Mammary epithelial cell (primary cell): ENCODE data around the gene ARL5C.

Source experiments
- CTCF ChIP-seq, 2 donors: IDR thresholded peaks in 1 of 2; conservative IDR thresholded peaks in 1 of 2; 2 replicates each; pipeline ENCODE4 v1.5.1; 2011 to 2012; ENCODE audit warnings: inconsistent platforms in 2 of 2, low read length in 2 of 2, mild to moderate bottlenecking in 2 of 2, control low read depth in 1 of 2, low read depth in 1 of 2; ENCODE audit not compliant: insufficient read depth in 1 of 2; ENCODE audit errors: extremely low read depth in 1 of 2
- EZH2 ChIP-seq: IDR thresholded peaks from 2 replicates; pipeline ENCODE4 v1.6.1; 2012; ENCODE audit warnings: low read length, inconsistent platforms, borderline replicate concordance

- TF ChIP-seq EZH2: no peak
- TF ChIP-seq CTCF (conservative IDR thresholded peaks at IDR 0.05 in 1 of 2, IDR thresholded peaks at IDR 0.05 in 1 of 2; ENCODE audit: extremely low read depth in 1 of 2, insufficient read depth in 1 of 2, low read depth in 1 of 2, low read length in 2 of 2): no peak
Measured at GRCh38 chr17:39131616-39132015, 34.3 kb downstream of the ARL5C start.
